Skeletal muscle tissue (tissue), 4 donors: ENCODE measurements around the gene DNAJB13. TPM values are rescaled to one million over a fixed set of nuclear protein-coding genes. Genes with fewer than 3 reads are reported as not detected.

Source experiments
- H3K27ac ChIP-seq: one replicate; pipeline ENCODE4 v1.7.0; 2013; ENCODE audit warnings: mild to moderate bottlenecking, low read depth, low read length, inconsistent platforms
- H3K27me3 ChIP-seq, 3 donors: one replicate each; pipeline ENCODE4 v1.7.0; 2013; ENCODE audit warnings: low read length in 3 of 3; ENCODE audit not compliant: control insufficient read depth in 3 of 3, insufficient read depth in 3 of 3
- H3K36me3 ChIP-seq, 3 donors: one replicate each; pipeline ENCODE4 v1.7.0; 2013; ENCODE audit warnings: low read length in 3 of 3; ENCODE audit not compliant: control insufficient read depth in 3 of 3, insufficient read depth in 3 of 3
- H3K4me1 ChIP-seq, 3 donors: one replicate each; pipeline ENCODE4 v1.7.0; 2013; ENCODE audit warnings: low read length in 3 of 3, mild to moderate bottlenecking in 3 of 3; ENCODE audit not compliant: control insufficient read depth in 3 of 3, insufficient read depth in 3 of 3
- H3K4me3 ChIP-seq, 3 donors: one replicate each; pipeline ENCODE4 v1.7.0; 2013; ENCODE audit warnings: low read length in 3 of 3
- H3K9ac ChIP-seq, 3 donors: one replicate each; pipeline ENCODE4 v1.7.0; 2013; ENCODE audit warnings: low read length in 3 of 3, mild to moderate bottlenecking in 3 of 3, moderate library complexity in 2 of 3, low read depth in 1 of 3
- H3K9me3 ChIP-seq, 3 donors: one replicate each; pipeline ENCODE4 v1.7.0; 2013; ENCODE audit warnings: low read length in 3 of 3; ENCODE audit not compliant: control insufficient read depth in 3 of 3
- total RNA-seq: library from RNA; depleted of rRNA; stranded (reverse); fragments of >200 nt; gene quantifications from one replicate; pipeline ENCODE4 v1.2.3, GENCODE V29; 2014
- donor health status: Osteomylitis.

Gene DNAJB13
- not detected for total RNA-seq

GRCh38 chr11:73950869-73951710 lies at the start of gene DNAJB13:
Gene DNAJB13 (plus strand): TSS chr11:73951026. CDS start chr11:73951070, 44 bp downstream.
- no peaks in the 10 kb centered on the region for H3K36me3 ChIP-seq
- no peak within 1 kb of the TSS for H3K9ac ChIP-seq
- H3K4me3 ChIP-seq, result no peak within 1 kb of the TSS
- H3K4me1 ChIP-seq, result no peaks in the 10 kb centered on the region
- H3K27me3 ChIP-seq, result peaks cover 0 to under 1% (median 0%) of the 10 kb centered on the region in 3 donors
- no peak within 1 kb of the TSS for H3K27ac ChIP-seq
- no peaks in the 10 kb centered on the region for H3K9me3 ChIP-seq

DNA sequence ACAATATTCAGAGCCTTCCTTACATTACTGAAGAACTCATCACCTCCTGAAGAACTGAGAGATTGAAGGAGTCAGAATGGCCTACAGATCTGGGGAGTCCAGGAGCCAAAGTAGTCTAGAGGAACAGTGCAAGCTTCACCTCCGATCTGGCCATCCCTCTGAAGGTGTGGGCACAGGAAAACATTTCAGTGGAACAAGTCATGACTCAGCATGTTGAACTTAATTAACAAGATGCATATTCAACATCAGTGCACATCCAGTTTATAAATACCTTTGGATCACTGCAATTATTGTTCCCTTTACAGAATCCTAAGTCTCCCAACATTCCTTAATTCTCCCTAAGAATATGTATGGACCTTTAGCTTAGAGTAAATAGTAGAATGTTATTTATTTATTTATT lies 48.5 kb upstream of the DNAJB13 start:
- Histone ChIP-seq H3K36me3 (peaks cover 15 to 22% (median 20%) of the 10 kb centered on the region in 3 donors), H3K4me3 (no peak overlapping the region), H3K4me1 (no peaks in the 10 kb centered on the region), H3K27ac (no peak overlapping the region), H3K9me3 (no peaks in the 10 kb centered on the region), H3K9ac (no peak overlapping the region), H3K27me3 (no peaks in the 10 kb centered on the region)

GRCh38 chr11:73907191-73907590 lies 43.6 kb upstream of the DNAJB13 start:
- no peak overlapping the region for H3K27ac ChIP-seq
- H3K36me3 ChIP-seq, result peaks cover 15 to 30% (median 28%) of the 10 kb centered on the region in 3 donors
- no peaks in the 10 kb centered on the region for H3K27me3 ChIP-seq
- H3K4me3 ChIP-seq, result no peak overlapping the region
- no peaks in the 10 kb centered on the region for H3K4me1 ChIP-seq
- no peaks in the 10 kb centered on the region for H3K9me3 ChIP-seq
- H3K9ac ChIP-seq, result no peak overlapping the region

- H3K9me3 ChIP-seq, result no peaks in the 10 kb centered on the region
- H3K27ac ChIP-seq, result no peak overlapping the region
- no peak overlapping the region for H3K9ac ChIP-seq
- no peaks in the 10 kb centered on the region for H3K4me1 ChIP-seq
- H3K27me3 ChIP-seq, result no peaks in the 10 kb centered on the region
- H3K36me3 ChIP-seq, result peaks cover 34 to 52% (median 42%) of the 10 kb centered on the region in 3 donors
- H3K4me3 ChIP-seq, result no peak overlapping the region
Measured at GRCh38 chr11:73912026-73912425, 38.8 kb upstream of the DNAJB13 start.

DNA sequence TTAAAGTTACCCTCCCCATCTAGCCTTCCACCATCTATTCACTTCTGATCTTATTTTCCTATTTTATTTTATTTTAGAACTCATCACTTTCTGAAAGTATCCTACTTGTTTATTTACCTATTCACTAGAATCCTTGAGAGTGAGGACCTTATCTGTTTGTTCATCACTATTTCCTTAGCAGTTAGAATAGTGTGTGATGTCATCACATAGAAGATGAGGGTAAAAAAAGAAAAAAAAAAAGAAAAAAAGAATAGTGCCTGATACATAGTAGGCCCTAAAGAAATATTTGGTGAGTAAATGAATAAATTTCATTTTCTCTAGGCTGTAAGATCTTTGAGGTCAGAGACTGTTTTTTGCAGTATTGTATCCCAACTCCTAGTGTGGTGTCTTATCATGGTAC lies 37.4 kb upstream of the DNAJB13 start:
- Histone ChIP-seq H3K36me3 (peaks cover 35 to 55% (median 48%) of the 10 kb centered on the region in 3 donors), H3K27me3 (no peaks in the 10 kb centered on the region), H3K9ac (no peak overlapping the region), H3K9me3 (no peaks in the 10 kb centered on the region), H3K4me3 (no peak overlapping the region), H3K4me1 (no peaks in the 10 kb centered on the region), H3K27ac (no peak overlapping the region)

- no peak overlapping the region for H3K4me3 ChIP-seq
- peaks cover 38 to 58% (median 53%) of the 10 kb centered on the region in 3 donors for H3K36me3 ChIP-seq
- no peak overlapping the region for H3K27ac ChIP-seq
- no peaks in the 10 kb centered on the region for H3K27me3 ChIP-seq
- no peak overlapping the region for H3K9ac ChIP-seq
- H3K9me3 ChIP-seq, result no peaks in the 10 kb centered on the region
- H3K4me1 ChIP-seq, result no peaks in the 10 kb centered on the region
Measured at GRCh38 chr11:73914284-73914683, 36.5 kb upstream of the DNAJB13 start.

- Histone ChIP-seq H3K36me3 (peaks cover 40 to 55% (median 49%) of the 10 kb centered on the region in 3 donors), H3K27me3 (no peaks in the 10 kb centered on the region), H3K9me3 (no peaks in the 10 kb centered on the region)
Measured at GRCh38 chr11:73916435-73916834, 34.4 kb upstream of the DNAJB13 start.

DNA sequence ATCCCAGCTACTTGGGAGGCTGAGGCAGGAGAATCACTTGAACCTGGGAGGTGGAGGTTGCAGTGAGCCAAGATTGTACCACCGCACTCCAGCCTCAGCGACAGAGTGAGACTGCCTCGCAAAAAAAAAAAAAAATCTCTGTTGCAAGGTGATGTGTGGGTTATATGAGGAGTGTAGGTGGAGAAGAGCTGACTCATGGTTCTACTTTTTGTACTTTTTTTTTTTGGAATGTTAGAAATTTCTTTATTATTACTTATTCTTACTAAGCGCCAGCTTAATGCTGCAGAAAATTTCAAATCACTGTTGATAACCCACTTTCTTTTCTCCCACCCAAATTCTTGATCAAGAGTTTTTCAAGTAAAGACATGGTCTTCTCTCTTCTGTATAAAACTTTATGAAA lies 29.6 kb upstream of the DNAJB13 start:
- H3K9ac ChIP-seq, result no peak overlapping the region
- H3K4me3 ChIP-seq, result no peak overlapping the region
- no peaks in the 10 kb centered on the region for H3K4me1 ChIP-seq
- no peaks in the 10 kb centered on the region for H3K9me3 ChIP-seq
- H3K27ac ChIP-seq, result no peak overlapping the region
- no peaks in the 10 kb centered on the region for H3K27me3 ChIP-seq
- H3K36me3 ChIP-seq, result peaks cover 25 to 41% (median 40%) of the 10 kb centered on the region in 3 donors

More at GRCh38 chr11:73916435-73916834, 34.4 kb upstream of the DNAJB13 start:
- Histone ChIP-seq H3K9ac (no peak overlapping the region), H3K4me3 (no peak overlapping the region), H3K4me1 (no peaks in the 10 kb centered on the region), H3K27ac (no peak overlapping the region)

DNA sequence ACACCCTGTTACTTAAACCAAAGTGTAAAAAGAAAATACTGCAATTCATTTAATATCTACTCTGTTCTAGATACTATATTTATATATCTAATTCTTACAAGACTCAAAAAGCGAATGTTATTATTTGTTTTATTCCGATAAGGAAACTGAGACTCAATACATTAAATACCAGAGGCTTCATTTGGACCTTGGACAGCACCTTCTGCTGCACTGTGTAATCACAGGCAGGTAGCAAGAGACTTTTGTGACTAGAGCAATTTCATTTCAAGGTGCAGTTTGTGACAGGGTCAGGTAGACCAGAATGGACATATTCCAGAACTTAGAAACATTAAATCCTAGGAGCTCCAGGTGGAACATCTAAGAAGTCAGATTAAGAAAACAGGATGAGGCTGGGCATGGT lies 21.4 kb upstream of the DNAJB13 start:
- H3K9me3 ChIP-seq, result no peaks in the 10 kb centered on the region
- no peak overlapping the region for H3K9ac ChIP-seq
- no peaks in the 10 kb centered on the region for H3K4me1 ChIP-seq
- no peak overlapping the region for H3K27ac ChIP-seq
- no peaks in the 10 kb centered on the region for H3K27me3 ChIP-seq
- no peak overlapping the region for H3K4me3 ChIP-seq
- peaks cover 22 to 44% (median 36%) of the 10 kb centered on the region in 3 donors for H3K36me3 ChIP-seq

- Histone ChIP-seq H3K36me3 (peaks cover 19 to 36% (median 29%) of the 10 kb centered on the region in 3 donors), H3K27me3 (no peaks in the 10 kb centered on the region), H3K9me3 (no peaks in the 10 kb centered on the region), H3K27ac (no peak overlapping the region), H3K9ac (no peak overlapping the region), H3K4me3 (no peak overlapping the region), H3K4me1 (no peaks in the 10 kb centered on the region)
Measured at GRCh38 chr11:73931039-73931645, 19.7 kb upstream of the DNAJB13 start.
